Hair follicle dermal papilla cell (primary cell): ENCODE results near the gene EGLN2. TPM values are rescaled to one million over a fixed set of nuclear protein-coding genes. Genes with fewer than 3 reads are reported as not detected.

Experiments used
- total RNA-seq: library from RNA; depleted of rRNA; stranded (reverse); fragments of >200 nt; gene quantifications from 2 replicates; pipeline ENCODE4 v1.2.3, GENCODE V29; 2012

Gene EGLN2
- 91.1 and 112 TPM in 2 replicates for total RNA-seq

DNA sequence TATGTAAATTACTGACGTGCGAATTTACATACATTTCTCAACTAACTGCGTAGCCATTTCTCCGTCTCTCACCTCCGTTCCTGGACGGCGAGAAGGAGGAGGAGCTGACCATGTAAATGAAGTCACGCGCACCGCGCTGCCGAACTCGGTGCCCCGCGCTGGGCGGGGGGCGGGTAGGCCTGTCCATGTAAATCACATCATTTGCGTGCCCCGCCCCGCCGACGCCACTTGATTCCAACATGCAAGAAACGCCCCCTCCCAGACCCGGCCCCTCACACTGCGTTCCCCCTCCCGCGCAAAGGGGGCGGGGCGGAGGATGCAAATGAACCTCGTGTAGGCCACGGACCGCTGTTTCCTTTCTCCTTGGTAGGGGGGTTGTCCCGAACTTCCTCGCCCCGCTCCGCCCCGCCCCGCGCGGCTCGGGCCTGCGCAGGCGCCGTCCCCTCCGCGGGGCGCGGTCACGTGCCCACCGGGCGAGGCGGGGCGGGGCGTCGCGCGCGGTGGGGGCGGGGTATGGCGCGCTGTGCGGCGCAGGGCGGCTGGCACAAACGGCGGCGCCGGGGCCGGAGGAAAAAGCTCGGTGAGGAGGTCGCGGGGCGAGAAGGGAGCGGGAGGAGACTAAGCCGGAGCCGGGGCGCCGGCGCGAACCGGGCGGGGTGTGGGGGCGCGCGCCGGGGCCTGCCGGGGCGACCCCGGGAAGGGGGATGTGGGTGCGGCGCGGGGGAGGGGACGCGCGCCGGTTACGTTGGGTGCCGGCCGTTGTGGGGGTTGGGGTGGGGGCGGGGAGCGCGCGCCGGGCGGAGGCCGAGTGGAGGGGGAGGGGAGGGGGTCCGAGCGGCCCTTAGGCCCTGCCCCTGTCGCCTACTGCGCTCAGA is at the start of gene EGLN2:
TSS of gene EGLN2 (plus strand) at position 509 of the 875 bp plus-strand sequence. CDS start 1,382 bp downstream, outside the sequence.

DNA sequence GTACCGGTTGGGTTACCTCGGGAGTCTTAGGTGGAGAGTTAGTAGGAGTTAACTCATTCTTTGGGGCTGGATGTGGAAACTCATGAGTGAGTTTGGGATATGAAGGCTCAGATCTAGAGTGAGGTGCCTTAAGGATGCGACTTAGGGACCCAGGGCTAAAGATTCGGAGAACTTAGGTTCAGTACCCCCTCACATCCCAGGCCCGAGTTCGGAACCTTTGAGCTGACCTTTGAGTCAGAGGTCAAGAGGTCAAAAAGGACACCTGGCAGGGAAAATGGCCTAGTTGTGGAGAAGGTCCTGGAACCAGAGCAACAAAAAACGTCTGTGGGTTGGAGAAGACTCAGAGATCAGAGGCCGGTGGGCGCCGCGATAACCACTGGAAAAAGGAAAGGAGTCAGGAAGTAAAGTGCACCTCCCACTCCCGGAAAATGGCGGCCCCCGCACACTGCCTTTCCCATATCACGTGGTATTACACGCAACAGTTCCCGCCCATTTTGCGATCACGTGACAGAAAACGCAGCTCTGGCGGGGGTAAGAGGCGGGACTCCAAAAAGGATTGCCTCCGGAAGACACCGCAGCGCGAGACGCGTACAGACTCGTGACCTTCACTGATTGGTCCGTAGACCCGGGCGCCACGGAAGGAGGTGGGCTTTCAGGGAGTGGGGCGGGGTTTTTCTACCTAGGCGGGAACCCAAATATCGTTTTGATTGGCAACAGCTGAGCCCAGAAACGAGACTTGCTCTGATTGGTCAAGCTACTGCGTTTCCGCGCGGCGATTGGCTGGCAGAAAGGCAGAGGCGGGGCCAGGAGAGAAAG is 48.7 kb upstream of the EGLN2 start, which contains the start of gene ACTMAP:
TSS of gene ACTMAP (minus strand) at position 420 of the 816 bp plus-strand sequence. CDS start 674 bp downstream, outside the sequence.

DNA sequence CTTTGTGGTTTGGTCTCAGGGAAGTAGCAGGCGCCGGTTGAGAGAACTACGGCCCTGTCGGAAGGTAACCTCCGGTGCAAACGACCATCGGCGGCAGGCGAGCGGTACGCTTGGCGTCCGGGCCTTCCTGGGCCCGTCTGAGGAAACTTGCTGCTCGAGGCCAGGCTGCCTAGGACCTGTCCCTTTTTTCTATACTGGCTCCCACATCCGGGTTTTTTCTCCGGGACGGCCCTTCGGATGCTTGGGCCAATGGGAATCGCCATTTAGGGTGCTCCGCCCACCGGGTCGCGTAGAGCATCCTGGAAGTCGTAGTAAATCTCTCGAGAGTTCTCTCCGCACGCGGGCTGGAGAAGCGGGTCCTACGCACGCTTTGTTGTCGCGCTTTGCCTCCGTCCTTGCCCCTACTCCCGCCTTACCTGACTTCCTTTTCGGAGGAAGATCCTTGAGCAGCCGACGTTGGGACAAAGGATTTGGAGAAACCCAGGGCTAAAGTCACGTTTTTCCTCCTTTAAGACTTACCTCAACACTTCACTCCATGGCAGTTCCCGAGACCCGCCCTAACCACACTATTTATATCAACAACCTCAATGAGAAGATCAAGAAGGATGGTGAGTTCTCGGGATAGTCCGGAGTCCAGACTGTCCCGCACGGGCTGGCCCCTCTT is 48.0 kb upstream of the EGLN2 start, which contains the start of gene SNRPA:
TSS of gene SNRPA (plus strand) at position 330 of the 664 bp plus-strand sequence. CDS start at position 536, 206 bp downstream.

DNA sequence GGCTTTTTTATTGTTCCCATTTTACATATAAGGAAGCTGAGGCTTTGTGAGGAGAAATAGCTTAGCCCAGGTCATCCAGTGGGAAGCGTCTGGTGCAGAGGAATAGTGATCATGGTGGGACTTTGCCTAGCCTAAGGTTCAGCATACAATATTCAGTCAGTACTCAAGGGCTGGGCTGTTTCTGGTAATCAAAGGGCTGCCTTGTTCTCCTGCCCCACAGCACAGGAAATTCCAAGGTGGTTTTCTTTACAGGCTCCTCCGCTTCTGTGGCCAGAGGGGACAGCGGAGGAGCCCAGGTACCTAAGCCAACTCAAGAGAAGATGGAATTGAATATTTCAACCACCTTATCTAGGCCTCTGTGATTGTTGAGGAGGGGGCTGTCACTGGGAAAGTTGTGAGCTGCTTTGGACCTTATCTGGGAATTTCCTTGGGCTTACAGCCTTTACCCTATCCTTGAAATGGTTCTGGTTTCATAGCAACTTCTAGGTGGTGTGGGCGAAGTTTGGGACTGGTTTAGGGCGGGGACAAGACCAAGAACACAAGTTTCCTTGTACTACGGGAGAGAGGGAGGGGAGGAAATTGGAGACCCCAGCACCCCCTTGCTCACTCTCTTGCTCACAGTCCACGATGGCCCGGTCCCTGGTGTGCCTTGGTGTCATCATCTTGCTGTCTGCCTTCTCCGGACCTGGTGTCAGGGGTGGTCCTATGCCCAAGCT is 23.9 kb upstream of the EGLN2 start, which contains the start of gene MIA:
TSS of gene MIA (plus strand) at position 606 of the 716 bp plus-strand sequence. CDS start at position 628, 22 bp downstream.

DNA sequence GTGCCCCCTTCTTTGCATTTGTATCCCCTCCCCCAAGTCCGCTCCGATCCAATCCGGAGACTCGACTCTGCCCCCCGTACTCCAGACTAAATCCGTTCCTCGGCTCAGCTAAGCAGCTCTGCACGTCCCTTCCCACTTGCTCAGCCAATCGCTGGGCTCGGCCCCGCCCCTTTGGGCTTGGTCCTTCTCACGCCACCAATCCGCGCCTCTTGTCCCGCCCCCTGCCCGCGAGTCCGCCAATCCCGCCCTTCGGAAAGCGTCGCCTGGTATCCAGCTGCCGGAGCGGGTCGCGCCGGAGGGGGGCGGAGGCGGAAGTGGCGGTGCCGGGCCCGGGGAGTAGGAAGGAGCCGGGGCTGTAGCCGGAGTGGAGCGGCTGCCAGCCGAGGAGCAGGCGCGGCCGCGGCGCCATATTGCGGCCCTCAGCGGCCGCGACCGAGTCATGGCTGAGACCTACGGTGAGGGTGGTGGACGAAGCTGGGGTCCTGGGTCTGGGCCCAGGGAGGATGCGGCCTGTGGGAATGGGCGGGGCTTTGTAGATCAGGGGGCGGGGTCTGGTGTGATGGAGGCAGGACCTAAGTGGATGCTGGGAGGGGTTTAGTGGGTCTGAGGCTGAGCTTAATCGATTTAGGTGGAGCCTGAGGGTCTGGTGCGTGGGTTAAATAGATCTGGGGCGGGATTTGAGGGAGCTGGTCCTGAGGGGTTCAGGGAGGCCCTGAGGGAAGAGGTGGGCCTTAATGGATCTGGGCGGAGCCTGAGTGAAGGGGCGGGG is 20.9 kb upstream of the EGLN2 start, which contains the start of gene RAB4B:
TSS of gene RAB4B (plus strand) at position 311 of the 769 bp plus-strand sequence. CDS start at position 440, 129 bp downstream.

DNA sequence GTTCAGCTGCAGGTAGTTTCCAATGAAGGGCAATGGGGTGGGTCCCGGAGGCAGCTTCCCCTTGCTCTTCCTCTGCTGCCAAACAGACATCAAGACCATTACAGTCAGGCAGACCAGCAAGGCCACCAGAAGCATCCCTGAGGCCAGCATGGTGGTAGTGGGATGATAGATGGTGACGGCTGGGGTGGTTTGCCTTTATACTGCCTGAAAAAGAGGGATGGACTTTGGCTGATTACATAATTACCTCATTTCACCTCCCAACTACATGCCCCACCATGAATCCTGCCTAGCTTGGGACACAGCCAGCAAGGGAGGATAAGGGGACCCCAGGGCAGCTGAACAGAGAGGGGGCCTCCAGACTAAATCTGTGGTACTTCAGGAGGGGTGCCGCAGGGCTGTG is 51.3 kb downstream of the EGLN2 start, which contains the start of gene CYP2A6:
TSS of gene CYP2A6 (minus strand) at position 171 of the 400 bp plus-strand sequence. CDS start at position 150, 21 bp downstream.

Other genes with a start within 250 kb of the EGLN2 start
- gene SHKBP1, start 222.3 kb upstream of the EGLN2 start, total RNA-seq: 30.4 and 35.4 TPM in 2 replicates
- gene LTBP4, start 197.8 kb upstream of the EGLN2 start, total RNA-seq: 32.6 and 35.1 TPM in 2 replicates
- 41.7 and 48.8 TPM in 2 replicates for gene NUMBL, start 108.5 kb upstream of the EGLN2 start, total RNA-seq
- 39.1 and 52.5 TPM in 2 replicates for gene COQ8B, start 82.3 kb upstream of the EGLN2 start, total RNA-seq
- gene ITPKC, start 82.1 kb upstream of the EGLN2 start, total RNA-seq: 13.0 and 14.1 TPM in 2 replicates
- 1.1 and 1.5 TPM in 2 replicates for gene ACTMAP, start 48.7 kb upstream of the EGLN2 start, total RNA-seq
- gene SNRPA, start 48.0 kb upstream of the EGLN2 start, total RNA-seq: 31.0 and 31.1 TPM in 2 replicates
- gene MIA, start 23.7 kb upstream of the EGLN2 start, total RNA-seq: not detected in 2 replicates
- 14.3 and 17.5 TPM in 2 replicates for gene RAB4B, start 20.9 kb upstream of the EGLN2 start, total RNA-seq
- gene CYP2A6, start 51.3 kb downstream of the EGLN2 start, total RNA-seq: not detected in 2 replicates
- not detected in 2 replicates for gene CYP2A7, start 83.0 kb downstream of the EGLN2 start, total RNA-seq
- not detected in 2 replicates for gene CYP2B6, start 192.1 kb downstream of the EGLN2 start, total RNA-seq